Brain microvascular endothelial cell (primary cell): ENCODE results near the gene KLF18.

ENCODE experiments used
- DNase-seq: peaks from one replicate; pipeline ENCODE4 v3.0.0-alpha.2; 2020
- H3K27ac ChIP-seq: fragments of 250-450 bp; sonication (Bioruptor Pico); 2 replicates; pipeline ENCODE4 v1.5.1; 2020; ENCODE audit warnings: mild to moderate bottlenecking, moderate library complexity
- H3K27me3 ChIP-seq: fragments of 250-450 bp; sonication (Bioruptor Pico); replicated peaks from 2 replicates; pipeline ENCODE4 v1.5.1; 2020; ENCODE audit warnings: mild to moderate bottlenecking
- H3K36me3 ChIP-seq: fragments of 250-450 bp; sonication (Bioruptor Pico); replicated peaks from 2 replicates; pipeline ENCODE4 v1.5.1; 2020; ENCODE audit warnings: mild to moderate bottlenecking
- H3K4me3 ChIP-seq: 2 replicates; pipeline ENCODE4 v1.5.1; 2011; ENCODE audit warnings: low read depth, mild to moderate bottlenecking, control low read depth, low read length, moderate library complexity
- CTCF ChIP-seq: IDR thresholded peaks from 2 replicates; pipeline ENCODE4 v1.5.1; 2011; ENCODE audit warnings: low read depth, mild to moderate bottlenecking, moderate library complexity, low read length, control low read depth, inconsistent platforms; ENCODE audit errors: missing control alignments
- in situ Hi-C: cut with HindIII; loops from 2 replicates; pipeline ENCODE4 v1.10.0; 2017; ENCODE audit warnings: low sequenced_read_pairs, low pct_ligation_motif_present

KLF18 gene

GRCh38 chr1:44134071-44134920 lies 7.1 kb downstream of the KLF18 start:
- in situ Hi-C loops = no loop called here
- Histone ChIP-seq H3K4me3 (no peak overlapping the region), H3K27ac (no peak overlapping the region), H3K36me3 (no peaks in the 10 kb centered on the region), H3K27me3 (peaks cover 2% of the 10 kb centered on the region)
- DNase-seq = no peak
- no peak for TF ChIP-seq CTCF

GRCh38 chr1:44131411-44131810 lies 10.0 kb downstream of the KLF18 start:
- no peak for TF ChIP-seq CTCF
- no peaks in the 10 kb centered on the region for H3K36me3 ChIP-seq
- H3K27me3 ChIP-seq = peaks cover 2% of the 10 kb centered on the region
- no peak for DNase-seq
- no peak overlapping the region for H3K4me3 ChIP-seq
- in situ Hi-C loops = no loop called here
- H3K27ac ChIP-seq = no peak overlapping the region

GRCh38 chr1:44129616-44130500 lies 11.6 kb downstream of the KLF18 start:
- Histone ChIP-seq H3K27ac (no peak overlapping the region), H3K27me3 (no peaks in the 10 kb centered on the region), H3K36me3 (no peaks in the 10 kb centered on the region), H3K4me3 (no peak overlapping the region)
- in situ Hi-C loops = no loop called here
- TF ChIP-seq CTCF = no peak
- DNase-seq = no peak

- Histone ChIP-seq H3K27me3 (no peaks in the 10 kb centered on the region), H3K27ac (no peak overlapping the region), H3K36me3 (no peaks in the 10 kb centered on the region), H3K4me3 (no peak overlapping the region)
- no peak for DNase-seq
- in situ Hi-C loops = no loop called here
- TF ChIP-seq CTCF = no peak
Observed at GRCh38 chr1:44120398-44120949, 21.0 kb downstream of the KLF18 start.

- Histone ChIP-seq H3K27ac (no peak overlapping the region), H3K4me3 (no peak overlapping the region)
- TF ChIP-seq CTCF = no peak
Observed at GRCh38 chr1:44119525-44119924, 21.9 kb downstream of the KLF18 start.

More at GRCh38 chr1:44119525-44119924, 21.9 kb downstream of the KLF18 start:
- in situ Hi-C loops = no loop called here
- H3K36me3 ChIP-seq = no peaks in the 10 kb centered on the region
- H3K27me3 ChIP-seq = no peaks in the 10 kb centered on the region
- DNase-seq = no peak
